Measurements from ENCODE around the gene EXOC1L.
A peak's percentile ranks its signal among the peaks of the same experiment; 100 is the strongest.

EXOC1L gene

GRCh38 chr4:55853484-55854046 is 34.0 kb downstream of the EXOC1L start, which contains the start of gene EXOC1:
EXOC1 (plus strand) TSS chr4:55853648; CDS start chr4:55858324, 4,676 bp downstream.
- peak; percentile 97 for DNase-seq
- no peak for TF ChIP-seq CTCF (IDR thresholded peaks at IDR 0.05; ENCODE audit: low read depth, low read length)
- Histone ChIP-seq H3K9me3 (ENCODE audit: severe bottlenecking) (no peaks in the 10 kb centered on the region), H3K27me3 (ENCODE audit: insufficient read depth, low read depth, severe bottlenecking) (no peaks in the 10 kb centered on the region), H3K4me3 (ENCODE audit: low read depth, low read length) (peak within 1 kb of the TSS; percentile 100), H3K36me3 (0 out of 2 replicates have a peak, but pooled peaks cover 2% of the 10 kb centered on the region), H3K27ac (peak within 1 kb of the TSS; percentile 40; the same call in 1 of the 2 replicates)

DNA sequence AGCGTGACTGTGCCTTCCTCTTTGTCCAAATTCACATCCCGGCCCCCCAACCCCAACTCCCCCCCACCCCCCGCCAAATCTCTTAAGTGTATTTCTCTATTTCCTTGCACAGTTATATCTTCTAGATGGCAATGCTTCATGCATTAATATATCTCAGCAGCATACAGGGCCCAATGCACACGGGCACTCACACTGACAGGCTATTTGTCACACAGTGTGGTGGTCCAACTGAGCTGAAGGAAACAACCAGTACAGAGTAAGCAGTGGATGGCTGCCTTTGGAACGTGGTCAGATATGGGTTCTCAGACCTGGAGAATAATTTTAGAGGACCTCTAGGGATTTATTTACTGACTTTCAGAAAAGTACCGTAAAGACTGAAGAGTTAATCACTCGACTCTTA is 34.5 kb downstream of the EXOC1L start:
- Histone ChIP-seq H3K4me3 (ENCODE audit: low read depth, low read length) (peak overlapping the region; percentile 100), H3K9me3 (ENCODE audit: severe bottlenecking) (no peaks in the 10 kb centered on the region), H3K36me3 (0 out of 2 replicates have a peak, but pooled peaks cover 2% of the 10 kb centered on the region), H3K27ac (no peak overlapping the region), H3K27me3 (ENCODE audit: insufficient read depth, low read depth, severe bottlenecking) (no peaks in the 10 kb centered on the region)
- TF ChIP-seq CTCF (IDR thresholded peaks at IDR 0.05; ENCODE audit: low read depth, low read length), result no peak
- DNase-seq, result no peak

- DNase-seq, result no peak
Measured at GRCh38 chr4:55857586-55857985, 38.0 kb downstream of the EXOC1L start.

GRCh38 chr4:55859711-55860110 is 40.1 kb downstream of the EXOC1L start:
- Histone ChIP-seq H3K27me3 (ENCODE audit: insufficient read depth, low read depth, severe bottlenecking) (no peaks in the 10 kb centered on the region), H3K4me3 (ENCODE audit: low read depth, low read length) (no peak overlapping the region), H3K36me3 (0 out of 2 replicates have a peak, but pooled peaks cover 2% of the 10 kb centered on the region), H3K9me3 (ENCODE audit: severe bottlenecking) (no peaks in the 10 kb centered on the region), H3K27ac (no peak overlapping the region)
- DNase-seq, result no peak
- TF ChIP-seq CTCF (IDR thresholded peaks at IDR 0.05; ENCODE audit: low read depth, low read length), result no peak

More at GRCh38 chr4:55857586-55857985, 38.0 kb downstream of the EXOC1L start:
- Histone ChIP-seq H3K36me3 (0 out of 2 replicates have a peak, but pooled peaks cover 2% of the 10 kb centered on the region), H3K27ac (no peak overlapping the region), H3K4me3 (ENCODE audit: low read depth, low read length) (no peak overlapping the region), H3K9me3 (ENCODE audit: severe bottlenecking) (no peaks in the 10 kb centered on the region), H3K27me3 (ENCODE audit: insufficient read depth, low read depth, severe bottlenecking) (no peaks in the 10 kb centered on the region)
- TF ChIP-seq CTCF (IDR thresholded peaks at IDR 0.05; ENCODE audit: low read depth, low read length), result no peak

- Histone ChIP-seq H3K9me3 (ENCODE audit: severe bottlenecking) (no peaks in the 10 kb centered on the region), H3K27ac (no peak overlapping the region), H3K27me3 (ENCODE audit: insufficient read depth, low read depth, severe bottlenecking) (no peaks in the 10 kb centered on the region), H3K4me3 (ENCODE audit: low read depth, low read length) (no peak overlapping the region), H3K36me3 (no peaks in the 10 kb centered on the region; the same call in none of the 2 replicates)
- TF ChIP-seq CTCF (IDR thresholded peaks at IDR 0.05; ENCODE audit: low read depth, low read length), result no peak
- no peak for DNase-seq
Measured at GRCh38 chr4:55864577-55865223, 45.1 kb downstream of the EXOC1L start.

Data from WERI-Rb-1 (cell line).